Mucosa of rectum (tissue), 2 donors: Measurements from ENCODE around the gene BRD4.
A peak's percentile ranks its signal among the peaks of the same experiment; 100 is the strongest.

Experiments
- H3K27ac ChIP-seq, 2 donors: one replicate each; pipeline ENCODE4 v1.7.0; 2013; ENCODE audit warnings: inconsistent platforms in 2 of 2, low read depth in 2 of 2, low read length in 2 of 2
- H3K27me3 ChIP-seq, 2 donors: one replicate each; pipeline ENCODE4 v1.7.0; 2013; ENCODE audit warnings: low read length in 2 of 2; ENCODE audit not compliant: control insufficient read depth in 2 of 2, insufficient read depth in 2 of 2
- H3K36me3 ChIP-seq, 2 donors: one replicate each; pipeline ENCODE4 v1.7.0; 2013; ENCODE audit warnings: low read length in 2 of 2; ENCODE audit not compliant: control insufficient read depth in 2 of 2, insufficient read depth in 2 of 2
- H3K4me1 ChIP-seq, 2 donors: one replicate each; pipeline ENCODE4 v1.7.0; 2013; ENCODE audit warnings: low read length in 2 of 2, mild to moderate bottlenecking in 1 of 2; ENCODE audit not compliant: control insufficient read depth in 2 of 2, insufficient read depth in 2 of 2
- H3K4me3 ChIP-seq, 2 donors: one replicate each; pipeline ENCODE4 v1.7.0; 2013; ENCODE audit warnings: low read length in 2 of 2
- H3K9ac ChIP-seq, 2 donors: one replicate each; pipeline ENCODE4 v1.7.0; 2013; ENCODE audit warnings: low read length in 2 of 2, low read depth in 1 of 2, mild to moderate bottlenecking in 1 of 2
- H3K9me3 ChIP-seq, 2 donors: one replicate each; pipeline ENCODE4 v1.7.0; 2013; ENCODE audit warnings: low read length in 2 of 2; ENCODE audit not compliant: control insufficient read depth in 2 of 2
- donor health status: healthy.
- donor health status: Normal muscosa, but diverticular disease.

BRD4 gene

GRCh38 chr19:15283141-15283883 lies 49.0 kb downstream of the BRD4 start:
- H3K36me3 ChIP-seq, result peaks cover 0 to 3% of the 10 kb centered on the region in 2 donors
- H3K9ac ChIP-seq, result no peak overlapping the region
- no peaks in the 10 kb centered on the region for H3K27me3 ChIP-seq
- H3K4me1 ChIP-seq, result peaks cover 44 to 53% of the 10 kb centered on the region in 2 donors
- H3K9me3 ChIP-seq, result no peaks in the 10 kb centered on the region
- H3K4me3 ChIP-seq, result no peak overlapping the region
- H3K27ac ChIP-seq, result no peak overlapping the region

GRCh38 chr19:15282311-15282705 lies 50.0 kb downstream of the BRD4 start:
- H3K27me3 ChIP-seq, result no peaks in the 10 kb centered on the region
- H3K4me3 ChIP-seq, result no peak overlapping the region
- peaks cover 0 to 3% of the 10 kb centered on the region in 2 donors for H3K36me3 ChIP-seq
- no peak overlapping the region for H3K27ac ChIP-seq
- no peaks in the 10 kb centered on the region for H3K9me3 ChIP-seq
- peaks cover 41 to 55% of the 10 kb centered on the region in 2 donors for H3K4me1 ChIP-seq
- H3K9ac ChIP-seq, result no peak overlapping the region

GRCh38 chr19:15280915-15281683 lies 51.2 kb downstream of the BRD4 start:
- Histone ChIP-seq H3K4me3 (no peak overlapping the region), H3K9ac (no peak overlapping the region), H3K9me3 (no peaks in the 10 kb centered on the region), H3K27ac (peak overlapping the region; percentile 8 to 53), H3K27me3 (no peaks in the 10 kb centered on the region), H3K4me1 (peaks cover 43 to 48% of the 10 kb centered on the region in 2 donors), H3K36me3 (peaks cover 0 to 3% of the 10 kb centered on the region in 2 donors)

- peaks cover 0 to 3% of the 10 kb centered on the region in 2 donors for H3K36me3 ChIP-seq
- H3K9ac ChIP-seq, result no peak overlapping the region
- peaks cover 40 to 43% of the 10 kb centered on the region in 2 donors for H3K4me1 ChIP-seq
- H3K4me3 ChIP-seq, result no peak overlapping the region
- H3K27me3 ChIP-seq, result no peaks in the 10 kb centered on the region
- no peaks in the 10 kb centered on the region for H3K9me3 ChIP-seq
- peak overlapping the region in 1 of 2 donors; percentile 33 for H3K27ac ChIP-seq
These were observed 52.2 kb downstream of the BRD4 start for GRCh38 chr19:15280048-15280725.

- peaks cover 35 to 39% of the 10 kb centered on the region in 2 donors for H3K4me1 ChIP-seq
- no peak overlapping the region for H3K9ac ChIP-seq
- no peaks in the 10 kb centered on the region for H3K27me3 ChIP-seq
- peaks cover 0 to 3% of the 10 kb centered on the region in 2 donors for H3K36me3 ChIP-seq
- peak overlapping the region in 1 of 2 donors; percentile 1 for H3K27ac ChIP-seq
- H3K4me3 ChIP-seq, result no peak overlapping the region
- no peaks in the 10 kb centered on the region for H3K9me3 ChIP-seq
These were observed 52.9 kb downstream of the BRD4 start for GRCh38 chr19:15279326-15279904.

GRCh38 chr19:15276620-15277215 lies 55.6 kb downstream of the BRD4 start:
- peaks cover 25 to 27% of the 10 kb centered on the region in 2 donors for H3K4me1 ChIP-seq
- H3K9me3 ChIP-seq, result no peaks in the 10 kb centered on the region
- no peaks in the 10 kb centered on the region for H3K27me3 ChIP-seq
- no peak overlapping the region for H3K27ac ChIP-seq
- peaks cover 9 to 16% of the 10 kb centered on the region in 2 donors for H3K36me3 ChIP-seq
- no peak overlapping the region for H3K9ac ChIP-seq
- H3K4me3 ChIP-seq, result no peak overlapping the region

GRCh38 chr19:15274477-15274876 lies 57.9 kb downstream of the BRD4 start:
- H3K9me3 ChIP-seq, result no peaks in the 10 kb centered on the region
- no peak overlapping the region for H3K9ac ChIP-seq
- H3K36me3 ChIP-seq, result peaks cover 26 to 34% of the 10 kb centered on the region in 2 donors
- H3K4me3 ChIP-seq, result no peak overlapping the region
- no peaks in the 10 kb centered on the region for H3K27me3 ChIP-seq
- H3K27ac ChIP-seq, result no peak overlapping the region
- peaks cover 6 to 7% of the 10 kb centered on the region in 2 donors for H3K4me1 ChIP-seq

- no peak overlapping the region for H3K27ac ChIP-seq
- H3K9ac ChIP-seq, result no peak overlapping the region
- H3K9me3 ChIP-seq, result no peaks in the 10 kb centered on the region
- H3K36me3 ChIP-seq, result peaks cover 46 to 66% of the 10 kb centered on the region in 2 donors
- no peaks in the 10 kb centered on the region for H3K27me3 ChIP-seq
- H3K4me1 ChIP-seq, result peaks cover 18 to 24% of the 10 kb centered on the region in 2 donors
- no peak overlapping the region for H3K4me3 ChIP-seq
These were observed 62.5 kb downstream of the BRD4 start for GRCh38 chr19:15269806-15270205.

- H3K9ac ChIP-seq, result no peak overlapping the region
- peaks cover 54 to 76% of the 10 kb centered on the region in 2 donors for H3K36me3 ChIP-seq
- no peak overlapping the region for H3K27ac ChIP-seq
- no peaks in the 10 kb centered on the region for H3K27me3 ChIP-seq
- peaks cover 18 to 25% of the 10 kb centered on the region in 2 donors for H3K4me1 ChIP-seq
- H3K9me3 ChIP-seq, result no peaks in the 10 kb centered on the region
- H3K4me3 ChIP-seq, result no peak overlapping the region
These were observed 63.4 kb downstream of the BRD4 start for GRCh38 chr19:15268928-15269253.
